Natural killer cell (primary cell): ENCODE data around the gene PATE2. TPM values are rescaled to one million over a fixed set of nuclear protein-coding genes. Genes with fewer than 3 reads are reported as not detected.

ENCODE experiments used
- ATAC-seq, 3 donors: fragments of 150-1000 bp in 2 of 3; fragments of 200-7000 bp in 1 of 3; cut with Tn5 transposase; 1 replicate in 1 of 3; 2 replicates in 2 of 3; pipeline ENCODE4 v1.10.0; 2021; ENCODE audit warnings: mild to moderate bottlenecking in 2 of 3, moderate library complexity in 2 of 3
- DNase-seq, 2 donors: peaks; one replicate each; pipeline versions ENCODE4 v3.0.0 to v3.0.0-alpha.2; 2013 to 2021; ENCODE audit warnings: mixed read lengths in 1 of 2
- H3K27ac ChIP-seq: one replicate; pipeline ENCODE4 v1.5.1; 2013; ENCODE audit warnings: mild to moderate bottlenecking, low read length
- H3K27me3 ChIP-seq: one replicate; pipeline ENCODE4 v1.6.1; 2013; ENCODE audit warnings: low read length; ENCODE audit not compliant: control insufficient read depth, insufficient read depth
- H3K36me3 ChIP-seq: one replicate; pipeline ENCODE4 v1.6.1; 2013; ENCODE audit warnings: low read length; ENCODE audit not compliant: control insufficient read depth, insufficient read depth
- H3K4me1 ChIP-seq: one replicate; pipeline ENCODE4 v1.6.1; 2013; ENCODE audit warnings: low read length; ENCODE audit not compliant: control insufficient read depth, insufficient read depth
- H3K4me3 ChIP-seq: one replicate; pipeline ENCODE4 v1.5.1; 2013; ENCODE audit warnings: low read length
- H3K9me3 ChIP-seq: one replicate; pipeline ENCODE4 v1.6.1; 2013; ENCODE audit warnings: low read length; ENCODE audit not compliant: control insufficient read depth, insufficient read depth
- H3K27ac Mint-ChIP-seq, 2 donors: one replicate each; pipeline ENCODE4 v1.8.0; 2022; ENCODE audit warnings: mild to moderate bottlenecking in 2 of 2, mixed read lengths in 2 of 2, moderate library complexity in 1 of 2
- H3K27me3 Mint-ChIP-seq, 2 donors: one replicate each; pipeline ENCODE4 v1.8.0; 2022; ENCODE audit warnings: low read depth in 2 of 2, mixed read lengths in 2 of 2
- H3K36me3 Mint-ChIP-seq: one replicate; pipeline ENCODE4 v1.8.0; 2022; ENCODE audit warnings: mixed read lengths
- H3K4me1 Mint-ChIP-seq, 2 donors: one replicate each; pipeline ENCODE4 v1.8.0; 2022; ENCODE audit warnings: mixed read lengths in 2 of 2
- H3K4me3 Mint-ChIP-seq: one replicate; pipeline ENCODE4 v1.8.0; 2022; ENCODE audit warnings: mild to moderate bottlenecking, moderate library complexity, mixed read lengths
- H3K9me3 Mint-ChIP-seq, 2 donors: one replicate each; pipeline ENCODE4 v1.8.0; 2022; ENCODE audit warnings: mixed read lengths in 2 of 2
- WGBS: methylation state at CpG from one replicate; pipeline ENCODE4 v1.1.7; 2013; ENCODE audit warnings: missing lambda C conversion rate; ENCODE audit not compliant: insufficient coverage; 5-methylcytosine and 5-hydroxymethylcytosine counted together
- intact Hi-C: fragments of 100-400 bp; cut with micrococcal nuclease; formaldehyde crosslinking; loops from one replicate; pipeline ENCODE4 v1.14.2; 2022
- total RNA-seq, 4 donors: library from RNA; stranded (reverse); fragments of 120-200 nt in 1 of 4; gene quantifications; one replicate each; pipeline versions ENCODE4 v1.2.3 to v1.2.4, GENCODE V29; 2013 to 2022
- TF ChIP-seq, protein P1 (sequence below): fragments of 200-600 bp; IDR thresholded peaks from one replicate; pipeline ENCODE4 v1.8.0; 2022; ENCODE audit warnings: antibody characterized with exemption

Gene PATE2
- total RNA-seq, 3 donors from 2014 or later (not counting 1 experiment from before 2014, with no cell fraction given) = not detected

DNA sequence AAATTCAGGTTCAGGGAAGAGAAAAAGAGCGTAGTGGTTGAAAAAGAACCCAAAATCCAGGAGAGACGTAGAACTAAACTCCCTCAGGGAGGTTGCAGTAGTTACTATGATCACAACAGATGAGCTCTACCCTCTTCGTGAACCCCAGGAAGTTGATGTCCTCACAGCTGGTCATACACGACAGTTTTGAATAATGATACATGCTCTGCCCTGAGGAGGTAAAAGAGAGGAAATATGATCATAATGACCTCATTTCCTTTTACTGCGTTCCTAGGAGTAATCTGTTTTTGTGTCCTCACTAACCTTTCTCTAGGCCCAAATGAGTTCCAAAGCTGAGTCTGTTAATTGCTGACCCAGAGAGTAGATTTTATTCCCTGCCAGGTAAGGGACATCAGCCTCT lies 1.3 kb downstream of the PATE2 start:
- H3K9me3 ChIP-seq = no peaks in the 10 kb centered on the region
- DNase-seq (no peak), ATAC-seq (no peak)
- Mint-ChIP-seq H3K27me3 (peaks cover 7 to 18% of the 10 kb centered on the region in 2 donors), H3K4me1 (no peaks in the 10 kb centered on the region), H3K9me3 (peaks cover 3 to 4% of the 10 kb centered on the region in 2 donors), H3K36me3 (no peaks in the 10 kb centered on the region), H3K4me3 (no peak overlapping the region), H3K27ac (no peak overlapping the region)
- intact Hi-C loops = no loop called here
- WGBS = 58% methylated on average over 5 of the region's 5 CpGs
- TF ChIP-seq, protein P1, sequence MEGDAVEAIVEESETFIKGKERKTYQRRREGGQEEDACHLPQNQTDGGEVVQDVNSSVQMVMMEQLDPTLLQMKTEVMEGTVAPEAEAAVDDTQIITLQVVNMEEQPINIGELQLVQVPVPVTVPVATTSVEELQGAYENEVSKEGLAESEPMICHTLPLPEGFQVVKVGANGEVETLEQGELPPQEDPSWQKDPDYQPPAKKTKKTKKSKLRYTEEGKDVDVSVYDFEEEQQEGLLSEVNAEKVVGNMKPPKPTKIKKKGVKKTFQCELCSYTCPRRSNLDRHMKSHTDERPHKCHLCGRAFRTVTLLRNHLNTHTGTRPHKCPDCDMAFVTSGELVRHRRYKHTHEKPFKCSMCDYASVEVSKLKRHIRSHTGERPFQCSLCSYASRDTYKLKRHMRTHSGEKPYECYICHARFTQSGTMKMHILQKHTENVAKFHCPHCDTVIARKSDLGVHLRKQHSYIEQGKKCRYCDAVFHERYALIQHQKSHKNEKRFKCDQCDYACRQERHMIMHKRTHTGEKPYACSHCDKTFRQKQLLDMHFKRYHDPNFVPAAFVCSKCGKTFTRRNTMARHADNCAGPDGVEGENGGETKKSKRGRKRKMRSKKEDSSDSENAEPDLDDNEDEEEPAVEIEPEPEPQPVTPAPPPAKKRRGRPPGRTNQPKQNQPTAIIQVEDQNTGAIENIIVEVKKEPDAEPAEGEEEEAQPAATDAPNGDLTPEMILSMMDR = no peak
- no peak overlapping the region for H3K27ac ChIP-seq
- H3K36me3 ChIP-seq = no peaks in the 10 kb centered on the region
- no peak overlapping the region for H3K4me3 ChIP-seq
- no peaks in the 10 kb centered on the region for H3K4me1 ChIP-seq
- no peaks in the 10 kb centered on the region for H3K27me3 ChIP-seq

DNA sequence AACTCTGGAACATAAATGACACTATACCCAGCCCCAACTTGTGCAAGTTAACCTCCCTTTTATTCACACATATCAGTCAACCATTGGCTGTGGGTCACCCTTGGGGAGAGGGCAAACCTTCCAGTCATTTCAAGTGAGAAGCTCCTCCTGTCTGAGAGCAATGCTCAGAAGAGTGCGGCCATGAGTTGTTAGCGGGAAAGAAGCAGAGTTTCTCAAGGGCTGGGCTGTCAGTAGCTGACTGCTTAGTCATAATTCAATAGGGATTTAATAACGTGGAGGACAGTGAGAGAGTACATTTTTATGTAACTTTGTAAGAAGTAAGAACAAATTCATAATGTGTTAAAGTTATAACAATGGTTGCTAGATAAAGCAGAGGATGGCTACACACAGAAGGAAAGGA lies 5.1 kb downstream of the PATE2 start:
- no peak overlapping the region for H3K4me3 ChIP-seq
- no peak for ATAC-seq

DNA sequence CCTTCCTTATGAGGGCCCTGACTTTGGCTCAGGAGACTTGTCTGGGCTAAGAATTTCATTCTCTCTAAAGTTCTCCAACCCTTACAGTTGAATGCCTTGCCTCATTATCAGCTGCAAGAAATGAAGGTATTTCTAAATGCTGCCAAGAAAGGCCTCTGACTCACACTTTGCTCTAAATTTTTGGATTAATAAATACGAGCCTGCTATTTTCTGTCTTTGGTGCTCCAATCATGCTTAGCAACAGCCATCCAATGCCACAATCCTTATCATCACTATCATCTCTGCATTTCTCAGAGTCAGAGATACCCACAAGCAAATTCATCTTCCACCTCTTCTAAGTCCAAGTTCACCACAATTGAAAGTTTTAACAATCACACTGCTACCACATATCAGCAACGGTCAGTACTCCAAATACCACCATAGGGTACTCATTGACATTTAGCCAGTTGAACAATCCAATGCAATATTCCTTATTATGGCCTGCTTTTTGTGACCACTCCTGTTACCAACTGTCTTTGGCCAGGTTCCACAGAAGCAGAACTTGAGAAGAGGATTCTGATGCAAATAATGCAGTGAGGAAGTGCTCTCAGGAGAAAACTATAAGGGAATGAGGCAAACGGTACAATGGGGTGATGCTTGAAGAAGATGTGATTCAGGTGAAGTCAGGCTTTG lies 5.7 kb downstream of the PATE2 start:
- Histone ChIP-seq H3K36me3 (no peaks in the 10 kb centered on the region), H3K27ac (no peak overlapping the region), H3K27me3 (no peaks in the 10 kb centered on the region), H3K9me3 (no peaks in the 10 kb centered on the region), H3K4me3 (no peak overlapping the region), H3K4me1 (no peaks in the 10 kb centered on the region)
- no peaks in the 10 kb centered on the region for H3K36me3 Mint-ChIP-seq
- no peaks in the 10 kb centered on the region for H3K4me1 Mint-ChIP-seq
- H3K4me3 Mint-ChIP-seq = no peak overlapping the region
- TF ChIP-seq, protein P1 = no peak
- no peaks in the 10 kb centered on the region for H3K9me3 Mint-ChIP-seq
- 76% methylated on average over 3 of the region's 3 CpGs for WGBS
- H3K27ac Mint-ChIP-seq = no peak overlapping the region
- peaks cover 12 to 22% of the 10 kb centered on the region in 2 donors for H3K27me3 Mint-ChIP-seq
- ATAC-seq = no peak
- intact Hi-C loops = no loop called here
- DNase-seq = no peak

More for the DNA sequence above, 5.1 kb downstream of the PATE2 start:
- Histone ChIP-seq H3K9me3 (no peaks in the 10 kb centered on the region), H3K4me1 (no peaks in the 10 kb centered on the region), H3K27ac (no peak overlapping the region), H3K36me3 (no peaks in the 10 kb centered on the region), H3K27me3 (no peaks in the 10 kb centered on the region)
- intact Hi-C loops = no loop called here
- Mint-ChIP-seq H3K4me3 (no peak overlapping the region), H3K27me3 (peaks cover 11 to 18% of the 10 kb centered on the region in 2 donors), H3K4me1 (no peaks in the 10 kb centered on the region), H3K9me3 (no peaks in the 10 kb centered on the region), H3K36me3 (no peaks in the 10 kb centered on the region), H3K27ac (no peak overlapping the region)
- 68% methylated on average over 3 of the region's 3 CpGs for WGBS
- no peak for DNase-seq
- TF ChIP-seq, protein P1 = no peak

DNA sequence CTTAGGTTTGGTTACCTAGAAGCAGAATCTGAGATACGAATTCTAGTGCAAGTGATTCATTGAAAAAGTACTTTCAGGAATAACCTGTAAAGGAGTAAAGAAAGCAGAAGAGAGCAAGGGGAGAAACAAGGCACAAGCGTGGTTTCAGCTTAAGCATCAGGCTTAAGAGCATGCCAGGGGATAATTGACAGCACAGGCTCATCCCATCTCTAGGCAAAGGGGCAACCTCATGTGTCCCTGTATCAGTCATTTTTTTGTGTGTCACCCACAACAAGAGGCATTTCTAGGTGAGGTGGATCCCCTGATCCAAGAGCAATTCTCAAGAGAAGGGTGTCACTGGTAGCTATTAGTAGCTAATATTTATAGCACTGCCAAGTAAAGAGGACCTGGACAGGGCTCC lies 8.0 kb downstream of the PATE2 start:
- H3K27ac ChIP-seq = no peak overlapping the region
- 79% methylated on average over 2 of the region's 2 CpGs for WGBS
- Mint-ChIP-seq H3K4me3 (no peak overlapping the region), H3K27me3 (peaks cover 16 to 33% of the 10 kb centered on the region in 2 donors), H3K27ac (no peak overlapping the region), H3K36me3 (no peaks in the 10 kb centered on the region), H3K9me3 (no peaks in the 10 kb centered on the region), H3K4me1 (no peaks in the 10 kb centered on the region)
- H3K4me3 ChIP-seq = no peak overlapping the region
- H3K9me3 ChIP-seq = no peaks in the 10 kb centered on the region
- no peaks in the 10 kb centered on the region for H3K36me3 ChIP-seq
- ATAC-seq = no peak
- no peak for DNase-seq
- intact Hi-C loops = no loop called here
- H3K27me3 ChIP-seq = no peaks in the 10 kb centered on the region
- TF ChIP-seq, protein P1 = no peak
- H3K4me1 ChIP-seq = no peaks in the 10 kb centered on the region
